HepG2 (cell line): ENCODE data around the gene SNAP29. TPM values are rescaled to one million over a fixed set of nuclear protein-coding genes. Genes with fewer than 3 reads are reported as not detected.

ENCODE experiments used
- DNMT3B ChIP-seq: conservative IDR thresholded peaks from 2 replicates; pipeline ENCODE4 v1.6.1; 2016; ENCODE audit warnings: missing biosample characterization, control low read depth
- E2F5 ChIP-seq: sonication (generic); formaldehyde crosslinking; conservative IDR thresholded peaks from 2 replicates; pipeline ENCODE4 v1.4.0; 2020; ENCODE audit warnings: missing genetic modification reagents
- JUNB ChIP-seq: sonication (generic); formaldehyde crosslinking; IDR thresholded peaks from 2 replicates; pipeline ENCODE4 v1.8.0; 2022; ENCODE audit warnings: missing genetic modification reagents, mild to moderate bottlenecking, borderline replicate concordance
- KDM3A ChIP-seq: IDR thresholded peaks from 2 replicates; pipeline ENCODE4 v1.6.1; 2018; ENCODE audit warnings: low read depth, missing compliant biosample characterization
- MEIS1 ChIP-seq: sonication (generic); formaldehyde crosslinking; IDR thresholded peaks from 2 replicates; pipeline ENCODE4 v1.9.0; 2021; ENCODE audit warnings: mild to moderate bottlenecking, missing genetic modification reagents, moderate library complexity, borderline replicate concordance
- NPAS2 ChIP-seq: sonication (generic); formaldehyde crosslinking; IDR thresholded peaks from 2 replicates; pipeline ENCODE4 v1.8.0; 2022; ENCODE audit warnings: mild to moderate bottlenecking, missing genetic modification reagents, borderline replicate concordance
- RFX5 ChIP-seq: IDR thresholded peaks from 2 replicates; pipeline ENCODE4 v1.6.1; 2011; ENCODE audit warnings: low read depth, low read length, improper control_type of control experiment
- RFXAP ChIP-seq: sonication (generic); formaldehyde crosslinking; IDR thresholded peaks from 2 replicates; pipeline ENCODE4 v1.4.0; 2020; ENCODE audit warnings: missing genetic modification reagents, borderline replicate concordance
- SIX4 ChIP-seq: sonication (generic); formaldehyde crosslinking; IDR thresholded peaks from 2 replicates; pipeline ENCODE4 v1.4.0; 2020; ENCODE audit warnings: missing genetic modification reagents
- SMAD3 ChIP-seq: sonication (generic); formaldehyde crosslinking; IDR thresholded peaks from 2 replicates; pipeline ENCODE4 v1.4.0; 2020; ENCODE audit warnings: missing genetic modification reagents
- SNAI1 ChIP-seq: sonication (generic); formaldehyde crosslinking; IDR thresholded peaks from 2 replicates; pipeline ENCODE4 v1.5.0; 2020; ENCODE audit warnings: mild to moderate bottlenecking, missing genetic modification reagents, borderline replicate concordance
- TERF1 ChIP-seq: sonication (generic); formaldehyde crosslinking; IDR thresholded peaks from 2 replicates; pipeline ENCODE4 v1.8.0; 2022; ENCODE audit warnings: mild to moderate bottlenecking, missing genetic modification reagents, moderate library complexity
- TGIF2 ChIP-seq: IDR thresholded peaks from 2 replicates; pipeline ENCODE4 v1.6.1; 2016; ENCODE audit warnings: control low read depth, missing compliant biosample characterization
- ZNF704 ChIP-seq: sonication (generic); formaldehyde crosslinking; IDR thresholded peaks from 2 replicates; pipeline ENCODE4 v1.8.1; 2023; ENCODE audit warnings: mild to moderate bottlenecking, inconsistent platforms, moderate library complexity, missing genetic modification reagents, borderline replicate concordance
- ZNF83 ChIP-seq: sonication (generic); formaldehyde crosslinking; IDR thresholded peaks from 2 replicates; pipeline ENCODE4 v1.4.0; 2020; ENCODE audit warnings: missing genetic modification reagents, mild to moderate bottlenecking, borderline replicate concordance
- ZNF878 ChIP-seq: sonication (generic); formaldehyde crosslinking; IDR thresholded peaks from 2 replicates; pipeline ENCODE4 v1.8.1; 2023; ENCODE audit warnings: mild to moderate bottlenecking, missing genetic modification reagents, moderate library complexity
- ZSCAN9 ChIP-seq: IDR thresholded peaks from 2 replicates; pipeline ENCODE4 v1.6.1; 2016; ENCODE audit warnings: borderline replicate concordance
- polyA plus RNA-seq, 8 experiments: library from polyadenylated mRNA; depleted of rRNA in 3 of 8; stranded (reverse) in 7 of 8; unstranded in 1 of 8; fragments of >200 nt; fragmentation: Illumina TruSeq in 4 of 8; extraction: Trizol in 4 of 8; gene quantifications; 2 replicates each; pipeline versions ENCODE4 v1.2.1 to v1.2.3, GENCODE V29; 2011 to 2016; ENCODE audit warnings: low read depth in 4 of 8, missing spikeins in 1 of 8, mixed read lengths in 1 of 8; ENCODE audit not compliant: insufficient read depth in 1 of 8
- total RNA-seq, 5 experiments: library from RNA; depleted of rRNA; stranded (reverse); fragments of >200 nt; fragmentation: Illumina TruSeq; extraction: Trizol; gene quantifications; 2 replicates each; pipeline ENCODE4 v1.2.3, GENCODE V29; 2016; ENCODE audit warnings: low read depth in 1 of 5
- TF ChIP-seq, protein P1 (sequence below): sonication (generic); formaldehyde crosslinking; IDR thresholded peaks from 2 replicates; pipeline ENCODE4 v1.8.1; 2022; ENCODE audit warnings: mild to moderate bottlenecking, missing genetic modification reagents
- TF ChIP-seq, protein P2 (sequence below): sonication (generic); formaldehyde crosslinking; IDR thresholded peaks from 2 replicates; pipeline ENCODE4 v1.5.1; 2020; ENCODE audit warnings: mild to moderate bottlenecking, moderate library complexity, missing genetic modification reagents
- TF ChIP-seq, protein P3 (sequence below): sonication (generic); formaldehyde crosslinking; IDR thresholded peaks from 2 replicates; pipeline ENCODE4 v1.5.0; 2020; ENCODE audit warnings: missing genetic modification reagents, mild to moderate bottlenecking, borderline replicate concordance

Gene SNAP29
- total and polyA plus RNA-seq, 2 of the 13 experiments (the other 11 are each of a cell fraction or from before 2014, with no cell fraction given), result 12.3 to 30.7 TPM

DNA sequence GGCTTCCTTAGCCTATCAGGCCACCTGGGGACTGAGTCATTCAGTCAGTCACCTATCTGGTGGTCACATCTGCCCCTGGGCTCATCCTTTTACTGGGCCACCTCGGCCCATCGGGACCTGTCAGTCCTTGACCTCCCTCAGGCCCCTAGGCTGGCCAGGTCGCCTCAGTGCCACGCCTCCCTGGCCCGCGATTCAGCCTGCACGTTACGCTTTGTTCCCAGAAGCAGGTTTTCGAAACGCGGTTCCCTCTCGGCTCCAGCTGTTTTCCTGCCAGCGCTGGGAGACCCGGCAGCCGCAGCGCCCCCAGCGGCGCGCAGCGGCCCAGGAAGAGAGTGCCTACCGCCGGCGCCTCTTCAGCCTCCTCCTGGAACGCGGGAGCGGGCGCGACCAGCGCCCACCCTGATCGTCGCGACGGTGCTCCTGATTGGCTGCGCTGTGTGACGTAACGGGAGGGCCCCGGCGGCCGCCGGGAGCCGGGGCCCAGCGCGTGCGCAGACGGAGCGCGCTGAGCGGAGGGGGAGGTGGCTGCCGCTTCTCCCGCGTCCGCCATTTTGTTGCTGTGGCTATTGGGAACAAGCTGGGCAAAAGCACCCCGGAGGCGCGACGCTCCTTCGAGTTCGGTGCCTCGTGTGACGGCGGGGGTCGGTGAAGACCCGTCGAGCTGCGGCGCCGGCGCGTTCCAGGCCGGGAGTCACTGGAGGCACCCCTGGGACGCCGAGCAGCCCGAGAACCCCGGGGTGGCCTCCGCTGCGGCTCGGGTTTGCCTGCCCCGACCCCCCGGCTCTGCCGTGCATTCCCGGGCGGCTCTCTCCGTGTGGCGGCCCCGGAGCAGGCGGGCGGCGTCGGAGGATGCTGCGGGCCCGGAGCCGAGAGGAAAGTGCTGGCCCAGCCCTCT is 58.4 kb downstream of the SNAP29 start, which contains the start of gene CRKL (continued):
- peak; percentile 83 for TF ChIP-seq E2F5 (CRISPR knock-in tag)
- TF ChIP-seq, protein P1, sequence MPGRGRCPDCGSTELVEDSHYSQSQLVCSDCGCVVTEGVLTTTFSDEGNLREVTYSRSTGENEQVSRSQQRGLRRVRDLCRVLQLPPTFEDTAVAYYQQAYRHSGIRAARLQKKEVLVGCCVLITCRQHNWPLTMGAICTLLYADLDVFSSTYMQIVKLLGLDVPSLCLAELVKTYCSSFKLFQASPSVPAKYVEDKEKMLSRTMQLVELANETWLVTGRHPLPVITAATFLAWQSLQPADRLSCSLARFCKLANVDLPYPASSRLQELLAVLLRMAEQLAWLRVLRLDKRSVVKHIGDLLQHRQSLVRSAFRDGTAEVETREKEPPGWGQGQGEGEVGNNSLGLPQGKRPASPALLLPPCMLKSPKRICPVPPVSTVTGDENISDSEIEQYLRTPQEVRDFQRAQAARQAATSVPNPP (CRISPR knock-in tag), result peak; percentile 32; the same call in 1 of the 2 replicates
- peak; percentile 27; the same call in 1 of the 2 replicates for TF ChIP-seq SMAD3 (CRISPR knock-in tag)
- TF ChIP-seq ZSCAN9, result 0 out of 2 replicates have a peak, but pooled peaks have one; percentile 66
- TF ChIP-seq DNMT3B (CRISPR knock-in tag), result no peak
- TF ChIP-seq SNAI1 (CRISPR knock-in tag), result 0 out of 2 replicates have a peak, but pooled peaks have one; percentile 67
- peak; percentile 12; the same call in 1 of the 2 replicates for TF ChIP-seq SIX4 (CRISPR knock-in tag)
- no peak for TF ChIP-seq TERF1 (CRISPR knock-in tag)
- peak; percentile 43; the same call in 1 of the 2 replicates for TF ChIP-seq MEIS1 (CRISPR knock-in tag)
- TF ChIP-seq, protein P2, sequence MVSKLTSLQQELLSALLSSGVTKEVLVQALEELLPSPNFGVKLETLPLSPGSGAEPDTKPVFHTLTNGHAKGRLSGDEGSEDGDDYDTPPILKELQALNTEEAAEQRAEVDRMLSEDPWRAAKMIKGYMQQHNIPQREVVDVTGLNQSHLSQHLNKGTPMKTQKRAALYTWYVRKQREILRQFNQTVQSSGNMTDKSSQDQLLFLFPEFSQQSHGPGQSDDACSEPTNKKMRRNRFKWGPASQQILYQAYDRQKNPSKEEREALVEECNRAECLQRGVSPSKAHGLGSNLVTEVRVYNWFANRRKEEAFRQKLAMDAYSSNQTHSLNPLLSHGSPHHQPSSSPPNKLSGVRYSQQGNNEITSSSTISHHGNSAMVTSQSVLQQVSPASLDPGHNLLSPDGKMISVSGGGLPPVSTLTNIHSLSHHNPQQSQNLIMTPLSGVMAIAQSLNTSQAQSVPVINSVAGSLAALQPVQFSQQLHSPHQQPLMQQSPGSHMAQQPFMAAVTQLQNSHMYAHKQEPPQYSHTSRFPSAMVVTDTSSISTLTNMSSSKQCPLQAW (CRISPR knock-in tag), result peak; percentile 96
- TF ChIP-seq, protein P3, sequence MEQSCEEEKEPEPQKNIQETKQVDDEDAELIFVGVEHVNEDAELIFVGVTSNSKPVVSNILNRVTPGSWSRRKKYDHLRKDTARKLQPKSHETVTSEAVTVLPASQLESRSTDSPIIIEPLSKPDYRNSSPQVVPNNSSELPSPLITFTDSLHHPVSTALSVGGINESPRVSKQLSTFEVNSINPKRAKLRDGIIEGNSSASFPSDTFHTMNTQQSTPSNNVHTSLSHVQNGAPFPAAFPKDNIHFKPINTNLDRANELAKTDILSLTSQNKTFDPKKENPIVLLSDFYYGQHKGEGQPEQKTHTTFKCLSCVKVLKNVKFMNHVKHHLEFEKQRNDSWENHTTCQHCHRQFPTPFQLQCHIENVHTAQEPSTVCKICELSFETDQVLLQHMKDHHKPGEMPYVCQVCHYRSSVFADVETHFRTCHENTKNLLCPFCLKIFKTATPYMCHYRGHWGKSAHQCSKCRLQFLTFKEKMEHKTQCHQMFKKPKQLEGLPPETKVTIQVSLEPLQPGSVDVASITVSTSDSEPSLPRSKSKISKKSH (CRISPR knock-in tag), result peak; percentile 59; the same call in 1 of the 2 replicates
- no peak for TF ChIP-seq NPAS2
- no peak for TF ChIP-seq ZNF83 (CRISPR knock-in tag)
- peak; percentile 97 for TF ChIP-seq KDM3A (CRISPR knock-in tag)
- TF ChIP-seq RFXAP (CRISPR knock-in tag), result no peak; the same call in 1 of the 2 replicates
- TF ChIP-seq ZNF704, result 0 out of 2 replicates have a peak, but pooled peaks have one; percentile 16
- no peak; the same call in 1 of the 2 replicates for TF ChIP-seq ZNF878 (CRISPR knock-in tag)
- TF ChIP-seq JUNB (CRISPR knock-in tag), result no peak
- TF ChIP-seq TGIF2 (CRISPR knock-in tag), result peak; percentile 58; the same call in 1 of the 2 replicates
- peak; percentile 83 for TF ChIP-seq RFX5
